Fibroblast of villous mesenchyme (primary cell): ENCODE data around the gene ADAD1. TPM values are rescaled to one million over a fixed set of nuclear protein-coding genes. Genes with fewer than 3 reads are reported as not detected.

Experiments used
- DNase-seq: peaks from one replicate; pipeline ENCODE4 v3.0.0-alpha.2; 2010; ENCODE audit warnings: low read depth
- H3K4me3 ChIP-seq: 2 replicates; pipeline ENCODE4 v1.5.1; 2011; ENCODE audit warnings: low read depth, mild to moderate bottlenecking, low read length
- total RNA-seq: library from RNA; depleted of rRNA; stranded (reverse); fragments of >200 nt; gene quantifications from 2 replicates; pipeline ENCODE4 v1.2.3, GENCODE V29; 2012
- TF ChIP-seq, protein P1 (sequence below): IDR thresholded peaks from 2 replicates; pipeline ENCODE4 v1.5.1; 2012; ENCODE audit warnings: low read depth, mild to moderate bottlenecking, low read length; ENCODE audit not compliant: insufficient read depth

Gene ADAD1
- total RNA-seq, 1 donor: not detected

DNA sequence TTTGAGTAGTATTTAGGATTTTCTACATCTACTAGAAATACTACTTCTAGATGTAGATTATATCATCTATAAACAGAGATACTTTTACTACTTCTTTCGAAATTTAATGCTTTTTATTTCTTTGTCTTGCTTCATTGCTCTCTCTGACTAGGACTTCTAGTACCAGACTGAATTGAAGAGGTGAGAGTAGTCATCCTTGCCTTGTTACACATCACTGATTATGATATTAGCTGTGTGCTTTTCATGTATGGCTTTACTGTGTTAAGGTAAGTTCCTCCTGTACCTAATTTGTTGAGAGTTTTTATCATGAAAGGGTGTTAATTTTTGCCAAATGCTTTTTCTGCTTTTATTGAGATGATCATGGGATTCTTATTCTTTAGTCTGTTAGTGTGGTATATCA is 97.3 kb downstream of the ADAD1 start:
- H3K4me3 ChIP-seq: no peak overlapping the region
- DNase-seq: no peak
- TF ChIP-seq, protein P1, sequence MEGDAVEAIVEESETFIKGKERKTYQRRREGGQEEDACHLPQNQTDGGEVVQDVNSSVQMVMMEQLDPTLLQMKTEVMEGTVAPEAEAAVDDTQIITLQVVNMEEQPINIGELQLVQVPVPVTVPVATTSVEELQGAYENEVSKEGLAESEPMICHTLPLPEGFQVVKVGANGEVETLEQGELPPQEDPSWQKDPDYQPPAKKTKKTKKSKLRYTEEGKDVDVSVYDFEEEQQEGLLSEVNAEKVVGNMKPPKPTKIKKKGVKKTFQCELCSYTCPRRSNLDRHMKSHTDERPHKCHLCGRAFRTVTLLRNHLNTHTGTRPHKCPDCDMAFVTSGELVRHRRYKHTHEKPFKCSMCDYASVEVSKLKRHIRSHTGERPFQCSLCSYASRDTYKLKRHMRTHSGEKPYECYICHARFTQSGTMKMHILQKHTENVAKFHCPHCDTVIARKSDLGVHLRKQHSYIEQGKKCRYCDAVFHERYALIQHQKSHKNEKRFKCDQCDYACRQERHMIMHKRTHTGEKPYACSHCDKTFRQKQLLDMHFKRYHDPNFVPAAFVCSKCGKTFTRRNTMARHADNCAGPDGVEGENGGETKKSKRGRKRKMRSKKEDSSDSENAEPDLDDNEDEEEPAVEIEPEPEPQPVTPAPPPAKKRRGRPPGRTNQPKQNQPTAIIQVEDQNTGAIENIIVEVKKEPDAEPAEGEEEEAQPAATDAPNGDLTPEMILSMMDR: no peak

DNA sequence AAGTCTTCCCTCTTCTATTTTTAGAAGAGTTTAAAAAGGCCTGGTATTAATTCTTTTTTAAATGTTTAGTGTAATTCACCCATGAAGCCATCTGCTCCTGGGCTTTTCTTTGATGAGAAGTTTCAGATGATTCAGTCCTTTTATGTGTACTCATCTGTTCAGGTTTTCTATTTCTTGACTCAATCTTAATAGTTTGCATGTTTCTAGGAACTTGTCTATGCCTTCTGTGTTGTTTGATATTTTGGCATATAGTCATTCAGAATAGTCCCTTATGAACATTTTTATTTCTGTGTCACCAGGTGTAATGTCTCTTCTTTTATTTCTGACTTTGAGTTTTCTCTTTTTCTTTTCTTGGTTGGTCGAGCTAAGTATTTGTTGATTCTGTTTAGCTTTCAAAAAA is 97.9 kb downstream of the ADAD1 start:
- DNase-seq: no peak
- TF ChIP-seq, protein P1: no peak

More for the DNA sequence above, 97.9 kb downstream of the ADAD1 start:
- no peak overlapping the region for H3K4me3 ChIP-seq

Other genes with a start within 250 kb of the ADAD1 start
- 105 and 133 TPM in 2 replicates for gene BLTP1, start 226.7 kb upstream of the ADAD1 start, total RNA-seq
- not detected in 2 replicates for gene IL2, start 77.7 kb downstream of the ADAD1 start, total RNA-seq
- not detected in 2 replicates for gene IL21, start 242.1 kb downstream of the ADAD1 start, total RNA-seq